ENCODE results near the gene XPO6. TPM values are rescaled to one million over a fixed set of nuclear protein-coding genes. Genes with fewer than 3 reads are reported as not detected.

XPO6 gene
- total RNA-seq, 1 experiment from 2014 or later: 124 TPM

DNA sequence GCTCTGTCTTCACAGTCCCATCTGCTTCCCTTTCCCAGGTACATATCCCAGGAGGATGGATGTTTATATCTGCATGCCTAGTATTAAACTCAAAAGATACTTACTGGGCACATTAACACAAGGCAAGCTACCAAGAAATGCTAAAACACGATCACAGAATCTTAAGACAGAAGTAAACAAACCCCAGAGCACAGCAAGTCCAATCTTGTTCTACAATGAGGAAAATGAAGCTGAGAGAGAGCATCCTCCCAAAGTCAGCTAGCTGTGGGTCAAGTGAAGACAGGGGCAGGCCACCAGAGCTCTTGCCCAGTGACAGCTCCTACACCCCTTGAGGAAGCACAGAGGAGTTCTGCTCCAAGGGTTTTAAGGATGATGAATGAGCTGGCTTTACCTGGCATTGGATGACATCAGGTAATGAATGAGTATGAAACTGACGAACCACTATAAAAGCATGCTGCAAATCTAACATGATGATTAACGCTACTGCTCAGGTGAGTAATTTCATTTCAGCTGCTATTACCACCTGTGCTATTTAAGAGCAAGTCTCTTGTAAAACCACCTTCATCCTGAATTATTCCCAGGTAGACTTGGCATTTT, 20.3 kb downstream of the XPO6 start:
- Mint-ChIP-seq H3K9me3 (no peaks in the 10 kb centered on the region), H3K36me3 (ENCODE audit: insufficient read depth in 1 of 3, low read depth in 3 of 3) (peaks cover 3 to 19% (median 18%) of the 10 kb centered on the region in 3 experiments; a peak in 6 of 7 replicates), H3K4me3 (no peak overlapping the region), H3K4me1 (peaks cover 42 to 44% of the 10 kb centered on the region in 2 experiments), H3K27me3 (ENCODE audit: low read depth) (no peaks in the 10 kb centered on the region), H3K27ac (no peak overlapping the region; a peak in 2 of 7 replicates)
- no peak overlapping the region for H3K4me2 ChIP-seq (ENCODE audit: insufficient read depth, insufficient read length, low read length)
- no peak for DNase-seq
- H3K79me1 ChIP-seq (ENCODE audit: insufficient read depth, low read depth, low read length, poor library complexity, severe bottlenecking): peaks cover 5% of the 10 kb centered on the region
- no peak overlapping the region for H2BK20ac ChIP-seq (ENCODE audit: low read depth, low read length, poor library complexity, severe bottlenecking)
- no peak overlapping the region for H2AK5ac ChIP-seq (ENCODE audit: insufficient read length, low read length)
- H3K14ac ChIP-seq (ENCODE audit: insufficient read depth, low read length): no peak overlapping the region
- H3K79me2 ChIP-seq (ENCODE audit: insufficient read depth, low read length): peaks cover 28% of the 10 kb centered on the region; the same call in 1 of the 2 replicates
- H3K56ac ChIP-seq (ENCODE audit: insufficient read length, low read depth, low read length): no peak overlapping the region
- H3K27me3 ChIP-seq (ENCODE audit: insufficient read depth, low read length): no peaks in the 10 kb centered on the region
- WGBS (ENCODE audit: extremely low coverage, insufficient read length, low lambda C conversion rate): no CpG with 5 or more reads among the region's 3 CpGs
- H3K4ac ChIP-seq (ENCODE audit: low read depth, low read length): no peak overlapping the region
- no peak overlapping the region for H3K27ac ChIP-seq (ENCODE audit: insufficient read length, low read depth, low read length)
- no peak overlapping the region for H4K5ac ChIP-seq (ENCODE audit: insufficient read length, low read depth, low read length)
- no peak overlapping the region for H2AFZ ChIP-seq (ENCODE audit: low read length)
- H3T11ph ChIP-seq (ENCODE audit: low read length): no peak overlapping the region
- no peak overlapping the region for H3K18ac ChIP-seq (ENCODE audit: insufficient read length, low read depth, low read length)
- no peaks in the 10 kb centered on the region for H3K23me2 ChIP-seq (ENCODE audit: insufficient read length, low read depth, low read length, poor library complexity, severe bottlenecking)
- no peak for TF ChIP-seq CTCF (conservative IDR thresholded peaks at IDR 0.05)
- H3K23ac ChIP-seq (ENCODE audit: insufficient read length, low read depth, low read length): no peak overlapping the region
- no peaks in the 10 kb centered on the region for H4K20me1 ChIP-seq (ENCODE audit: control insufficient read depth, insufficient read depth, insufficient read length)
- H2BK15ac ChIP-seq (ENCODE audit: low read depth, low read length): no peak overlapping the region
- no peak overlapping the region for H4K91ac ChIP-seq (ENCODE audit: insufficient read length, low read depth, low read length)
- no peaks in the 10 kb centered on the region for H3K9me3 ChIP-seq (ENCODE audit: control insufficient read depth, low read depth, low read length)
- no peak overlapping the region for H4K8ac ChIP-seq (replicated peaks; ENCODE audit: insufficient read length, low read depth, low read length)
- H2BK12ac ChIP-seq (ENCODE audit: insufficient read length, low read depth, low read length): no peak overlapping the region
- peaks cover 10% of the 10 kb centered on the region for H3K4me1 ChIP-seq (ENCODE audit: insufficient read depth, low read length)
- no peak overlapping the region for H2BK5ac ChIP-seq (ENCODE audit: insufficient read length, low read length)
- H3K9ac ChIP-seq (ENCODE audit: extremely low read depth, insufficient read length, low read length): no peak overlapping the region
- H2BK120ac ChIP-seq (ENCODE audit: low read depth, low read length, poor library complexity, severe bottlenecking): no peak overlapping the region

Measured in H9 (cell line).